ENCODE measurements around the gene AK8.
"Not testable (repeated sequence)": the region's sequence is repeated elsewhere in the genome, so short reads cannot be mapped to it uniquely, and the experiment has no call there.

AK8 gene

GRCh38 chr9:132711152-132711551 lies 166.9 kb downstream of the AK8 start:
- H3K27me3 ChIP-seq (ENCODE audit: insufficient read depth, low read length): peaks cover 25% of the 10 kb centered on the region
- H2AFZ ChIP-seq (ENCODE audit: low read length, unreplicated experiment); H3K4me1 ChIP-seq (ENCODE audit: control insufficient read depth, insufficient read depth, low read length, unreplicated experiment); H3K27ac ChIP-seq (ENCODE audit: low read depth, low read length); H3K4me3 ChIP-seq (ENCODE audit: low read depth, low read length); H3K36me3 ChIP-seq (ENCODE audit: insufficient read depth, low read length); H3K79me2 ChIP-seq (ENCODE audit: control insufficient read depth, insufficient read depth, low read length, unreplicated experiment): not testable (repeated sequence)

GRCh38 chr9:132710333-132710732 lies 167.8 kb downstream of the AK8 start:
- no peaks in the 10 kb centered on the region for H3K79me2 ChIP-seq (ENCODE audit: control insufficient read depth, insufficient read depth, low read length, unreplicated experiment)
- H3K27ac ChIP-seq (ENCODE audit: low read depth, low read length): no peak overlapping the region
- H3K36me3 ChIP-seq (ENCODE audit: insufficient read depth, low read length): no peaks in the 10 kb centered on the region
- peaks cover 27% of the 10 kb centered on the region for H3K27me3 ChIP-seq (ENCODE audit: insufficient read depth, low read length)
- no peak overlapping the region for H2AFZ ChIP-seq (ENCODE audit: low read length, unreplicated experiment)
- no peaks in the 10 kb centered on the region for H3K4me1 ChIP-seq (ENCODE audit: control insufficient read depth, insufficient read depth, low read length, unreplicated experiment)
- H3K4me3 ChIP-seq (ENCODE audit: low read depth, low read length): no peak overlapping the region

- Histone ChIP-seq H3K27ac (ENCODE audit: low read depth, low read length) (no peak overlapping the region), H3K4me1 (ENCODE audit: control insufficient read depth, insufficient read depth, low read length, unreplicated experiment) (no peaks in the 10 kb centered on the region), H3K27me3 (ENCODE audit: insufficient read depth, low read length) (peaks cover 27% of the 10 kb centered on the region), H3K79me2 (ENCODE audit: control insufficient read depth, insufficient read depth, low read length, unreplicated experiment) (no peaks in the 10 kb centered on the region), H3K36me3 (ENCODE audit: insufficient read depth, low read length) (no peaks in the 10 kb centered on the region), H3K4me3 (ENCODE audit: low read depth, low read length) (no peak overlapping the region), H2AFZ (ENCODE audit: low read length, unreplicated experiment) (no peak overlapping the region)
Observed at GRCh38 chr9:132708769-132709430, 169.2 kb downstream of the AK8 start.

GRCh38 chr9:132708239-132708638 lies 169.8 kb downstream of the AK8 start:
- H3K4me1 ChIP-seq (ENCODE audit: control insufficient read depth, insufficient read depth, low read length, unreplicated experiment): no peaks in the 10 kb centered on the region
- no peaks in the 10 kb centered on the region for H3K36me3 ChIP-seq (ENCODE audit: insufficient read depth, low read length)
- H2AFZ ChIP-seq (ENCODE audit: low read length, unreplicated experiment): no peak overlapping the region
- no peaks in the 10 kb centered on the region for H3K79me2 ChIP-seq (ENCODE audit: control insufficient read depth, insufficient read depth, low read length, unreplicated experiment)
- no peak overlapping the region for H3K4me3 ChIP-seq (ENCODE audit: low read depth, low read length)
- peaks cover 27% of the 10 kb centered on the region for H3K27me3 ChIP-seq (ENCODE audit: insufficient read depth, low read length)
- H3K27ac ChIP-seq (ENCODE audit: low read depth, low read length): no peak overlapping the region

- peaks cover 6% of the 10 kb centered on the region; the same call in 1 of the 2 replicates for H3K27me3 ChIP-seq (ENCODE audit: insufficient read depth, low read length)
- H3K4me3 ChIP-seq (ENCODE audit: low read depth, low read length): no peak overlapping the region
- H3K4me1 ChIP-seq (ENCODE audit: control insufficient read depth, insufficient read depth, low read length, unreplicated experiment): no peaks in the 10 kb centered on the region
- H3K36me3 ChIP-seq (ENCODE audit: insufficient read depth, low read length): no peaks in the 10 kb centered on the region
- no peak overlapping the region for H3K27ac ChIP-seq (ENCODE audit: low read depth, low read length)
- H3K79me2 ChIP-seq (ENCODE audit: control insufficient read depth, insufficient read depth, low read length, unreplicated experiment): no peaks in the 10 kb centered on the region
- peak overlapping the region; percentile 25 for H2AFZ ChIP-seq (ENCODE audit: low read length, unreplicated experiment)
Observed at GRCh38 chr9:132703336-132703735, 174.7 kb downstream of the AK8 start.

- H3K4me3 ChIP-seq (ENCODE audit: low read depth, low read length): no peak overlapping the region
- H3K4me1 ChIP-seq (ENCODE audit: control insufficient read depth, insufficient read depth, low read length, unreplicated experiment): no peaks in the 10 kb centered on the region
- H3K27me3 ChIP-seq (ENCODE audit: insufficient read depth, low read length): peaks cover 6% of the 10 kb centered on the region; the same call in 1 of the 2 replicates
- no peaks in the 10 kb centered on the region for H3K79me2 ChIP-seq (ENCODE audit: control insufficient read depth, insufficient read depth, low read length, unreplicated experiment)
- H2AFZ ChIP-seq (ENCODE audit: low read length, unreplicated experiment): no peak overlapping the region
- no peaks in the 10 kb centered on the region for H3K36me3 ChIP-seq (ENCODE audit: insufficient read depth, low read length)
- H3K27ac ChIP-seq (ENCODE audit: low read depth, low read length): no peak overlapping the region
Observed at GRCh38 chr9:132702254-132702653, 175.8 kb downstream of the AK8 start.

GRCh38 chr9:132699956-132700355 lies 178.1 kb downstream of the AK8 start:
- no peaks in the 10 kb centered on the region for H3K36me3 ChIP-seq (ENCODE audit: insufficient read depth, low read length)
- no peaks in the 10 kb centered on the region for H3K27me3 ChIP-seq (ENCODE audit: insufficient read depth, low read length)
- no peak overlapping the region for H3K4me3 ChIP-seq (ENCODE audit: low read depth, low read length)
- H3K79me2 ChIP-seq (ENCODE audit: control insufficient read depth, insufficient read depth, low read length, unreplicated experiment): no peaks in the 10 kb centered on the region
- no peak overlapping the region for H3K27ac ChIP-seq (ENCODE audit: low read depth, low read length)
- H3K4me1 ChIP-seq (ENCODE audit: control insufficient read depth, insufficient read depth, low read length, unreplicated experiment): no peaks in the 10 kb centered on the region
- H2AFZ ChIP-seq (ENCODE audit: low read length, unreplicated experiment): no peak overlapping the region

GRCh38 chr9:132698989-132699388 lies 179.1 kb downstream of the AK8 start:
- Histone ChIP-seq H3K27ac (ENCODE audit: low read depth, low read length) (no peak overlapping the region), H2AFZ (ENCODE audit: low read length, unreplicated experiment) (no peak overlapping the region), H3K79me2 (ENCODE audit: control insufficient read depth, insufficient read depth, low read length, unreplicated experiment) (no peaks in the 10 kb centered on the region), H3K36me3 (ENCODE audit: insufficient read depth, low read length) (no peaks in the 10 kb centered on the region), H3K4me3 (ENCODE audit: low read depth, low read length) (no peak overlapping the region), H3K4me1 (ENCODE audit: control insufficient read depth, insufficient read depth, low read length, unreplicated experiment) (no peaks in the 10 kb centered on the region), H3K27me3 (ENCODE audit: insufficient read depth, low read length) (no peaks in the 10 kb centered on the region)

GRCh38 chr9:132697230-132697629 lies 180.9 kb downstream of the AK8 start:
- no peaks in the 10 kb centered on the region for H3K79me2 ChIP-seq (ENCODE audit: control insufficient read depth, insufficient read depth, low read length, unreplicated experiment)

GRCh38 chr9:132694144-132694543 lies 183.9 kb downstream of the AK8 start:
- no peak overlapping the region for H3K4me3 ChIP-seq (ENCODE audit: low read depth, low read length)
- no peak overlapping the region for H2AFZ ChIP-seq (ENCODE audit: low read length, unreplicated experiment)
- no peaks in the 10 kb centered on the region for H3K4me1 ChIP-seq (ENCODE audit: control insufficient read depth, insufficient read depth, low read length, unreplicated experiment)
- peaks cover 40% of the 10 kb centered on the region for H3K36me3 ChIP-seq (ENCODE audit: insufficient read depth, low read length)
- no peak overlapping the region for H3K27ac ChIP-seq (ENCODE audit: low read depth, low read length)
- no peaks in the 10 kb centered on the region for H3K79me2 ChIP-seq (ENCODE audit: control insufficient read depth, insufficient read depth, low read length, unreplicated experiment)
- H3K27me3 ChIP-seq (ENCODE audit: insufficient read depth, low read length): no peaks in the 10 kb centered on the region

More at GRCh38 chr9:132697230-132697629, 180.9 kb downstream of the AK8 start:
- Histone ChIP-seq H3K27ac (ENCODE audit: low read depth, low read length) (no peak overlapping the region), H3K4me1 (ENCODE audit: control insufficient read depth, insufficient read depth, low read length, unreplicated experiment) (no peaks in the 10 kb centered on the region), H3K36me3 (ENCODE audit: insufficient read depth, low read length) (peaks cover 16% of the 10 kb centered on the region; the same call in 1 of the 2 replicates), H3K4me3 (ENCODE audit: low read depth, low read length) (no peak overlapping the region), H2AFZ (ENCODE audit: low read length, unreplicated experiment) (no peak overlapping the region), H3K27me3 (ENCODE audit: insufficient read depth, low read length) (no peaks in the 10 kb centered on the region)

- Histone ChIP-seq H3K27me3 (ENCODE audit: insufficient read depth, low read length) (no peaks in the 10 kb centered on the region), H3K27ac (ENCODE audit: low read depth, low read length) (no peak overlapping the region), H3K4me3 (ENCODE audit: low read depth, low read length) (no peak overlapping the region), H3K36me3 (ENCODE audit: insufficient read depth, low read length) (peaks cover 60% of the 10 kb centered on the region), H3K79me2 (ENCODE audit: control insufficient read depth, insufficient read depth, low read length, unreplicated experiment) (no peaks in the 10 kb centered on the region), H3K4me1 (ENCODE audit: control insufficient read depth, insufficient read depth, low read length, unreplicated experiment) (no peaks in the 10 kb centered on the region), H2AFZ (ENCODE audit: low read length, unreplicated experiment) (no peak overlapping the region)
Observed at GRCh38 chr9:132690696-132691095, 187.4 kb downstream of the AK8 start.
